ENCODE data around the gene SMYD2. TPM values are rescaled to one million over a fixed set of nuclear protein-coding genes. Genes with fewer than 3 reads are reported as not detected.
A peak's percentile ranks its signal among the peaks of the same experiment; 100 is the strongest.

The SMYD2 gene
- total and polyA plus RNA-seq, 2 experiments from 2014 or later: 3.6 to 5.9 TPM

- no peak for TF ChIP-seq REST (IDR thresholded peaks at IDR 0.05; ENCODE audit: unreplicated experiment)
These were observed 33.4 kb downstream of the SMYD2 start (continued) for GRCh38 chr1:214314178-214314843.

- Histone ChIP-seq H3K4me2 (peak overlapping the region; percentile 45), H4K20me1 (replicated peaks; ENCODE audit: insufficient read depth) (0 out of 2 replicates have a peak, but pooled peaks cover 4% of the 10 kb centered on the region), H2AFZ (no peak overlapping the region), H3K4me1 (ENCODE audit: insufficient read depth) (peaks cover 29% of the 10 kb centered on the region), H3K9me2 (ENCODE audit: insufficient read depth) (no peaks in the 10 kb centered on the region), H3K4me3 (peak overlapping the region; percentile 17), H3K27me3 (ENCODE audit: insufficient read depth) (peaks cover 70% of the 10 kb centered on the region), H3K36me3 (ENCODE audit: insufficient read depth) (no peaks in the 10 kb centered on the region), H3K27ac (ENCODE audit: low read depth) (peak overlapping the region; percentile 41; the same call in 1 of the 2 replicates), H3F3A (replicated peaks; ENCODE audit: low read depth) (no peaks in the 10 kb centered on the region), H3K79me2 (replicated peaks; ENCODE audit: insufficient read depth) (no peaks in the 10 kb centered on the region)
- no peaks in the 10 kb centered on the region; the same call in 2 of the 3 replicates for H3K9me3 Mint-ChIP-seq
- H3K36me3 Mint-ChIP-seq (ENCODE audit: low read depth): peaks cover 3% of the 10 kb centered on the region; the same call in 1 of the 3 replicates
- ATAC-seq (peak; percentile 81), DNase-seq (ENCODE audit: low spot score) (peak; percentile 93)
- peaks cover 74% of the 10 kb centered on the region for H3K27me3 Mint-ChIP-seq (ENCODE audit: insufficient read depth, low read depth, poor library complexity)
- H3K27ac Mint-ChIP-seq: peak overlapping the region; percentile 80; the same call in 1 of the 2 replicates
- TF ChIP-seq CREB1 (CRISPR knock-in tag; IDR thresholded peaks at IDR 0.05; ENCODE audit: low read depth): peak; percentile 69
- TF ChIP-seq ZNF331 (CRISPR knock-in tag; IDR thresholded peaks at IDR 0.05; ENCODE audit: low read depth): no peak
- no peak for TF ChIP-seq ZNF114 (CRISPR knock-in tag; IDR thresholded peaks at IDR 0.05)
- TF ChIP-seq EZH2phosphoT487 (IDR thresholded peaks at IDR 0.05; ENCODE audit: unreplicated experiment): no peak
- no peak for TF ChIP-seq EZH2 (IDR thresholded peaks at IDR 0.05; ENCODE audit: low read depth, unreplicated experiment)
- TF ChIP-seq REST (IDR thresholded peaks at IDR 0.05; ENCODE audit: unreplicated experiment): no peak
- no peak for TF ChIP-seq ETS1 (IDR thresholded peaks at IDR 0.05)
- TF ChIP-seq JUNB (IDR thresholded peaks at IDR 0.05; ENCODE audit: unreplicated experiment): no peak
- peak; percentile 97 for TF ChIP-seq NANOG (IDR thresholded peaks at IDR 0.05; ENCODE audit: borderline replicate concordance)
- no peak for TF ChIP-seq POLR2AphosphoS5 (IDR thresholded peaks at IDR 0.05; ENCODE audit: low read depth)
- no peak for TF ChIP-seq STAT1 (IDR thresholded peaks at IDR 0.05; ENCODE audit: unreplicated experiment)
- H3K4me3 Mint-ChIP-seq: peak overlapping the region; percentile 54
- H3K4me1 Mint-ChIP-seq: peaks cover 61% of the 10 kb centered on the region
These were observed 35.6 kb downstream of the SMYD2 start for GRCh38 chr1:214316593-214316992.

All from GM23338 (cell line).